AG04450 (cell line): ENCODE results near the gene MSX2. TPM values are rescaled to one million over a fixed set of nuclear protein-coding genes. Genes with fewer than 3 reads are reported as not detected.

ENCODE experiments used
- CTCF ChIA-PET: fragments of 300-600, 350-600 bp; formaldehyde crosslinking; extraction: SDS; loops from one replicate; lab custom pipeline; 2022; ENCODE audit warnings: antibody characterized with exemption, inconsistent platforms; lab: Charles Lee
- POLR2A ChIA-PET: fragments of 350-600 bp; formaldehyde crosslinking; extraction: SDS; loops from one replicate; lab custom pipeline; 2021; ENCODE audit warnings: antibody characterized with exemption, inconsistent platforms; lab: Yijun Ruan, JAX
- DNase-seq: peaks from one replicate; pipeline ENCODE4 v3.0.0-alpha.2; 2011; ENCODE audit warnings: low read depth, low spot score
- H3K27ac ChIP-seq: one replicate; pipeline ENCODE4 v1.5.1; 2012; ENCODE audit warnings: low read depth, low read length, control low read depth
- H3K27me3 ChIP-seq: one replicate; pipeline ENCODE4 v1.6.0; 2012; ENCODE audit warnings: low read length; ENCODE audit not compliant: control insufficient read depth, insufficient read depth
- H3K4me3 ChIP-seq: 2 replicates; pipeline ENCODE4 v1.5.1; 2011; ENCODE audit warnings: mild to moderate bottlenecking, low read depth, low read length, control low read depth
- H3K9me3 ChIP-seq: 2 replicates; pipeline ENCODE4 v1.5.1; 2012; ENCODE audit warnings: low read length; ENCODE audit not compliant: control insufficient read depth, insufficient read depth
- CTCF ChIP-seq: IDR thresholded peaks from 2 replicates; pipeline ENCODE4 v1.5.1; 2011; ENCODE audit warnings: low read depth, low read length, control low read depth, inconsistent platforms
- polyA plus RNA-seq: library from polyadenylated mRNA; depleted of rRNA; stranded (reverse); fragments of >200 nt; gene quantifications from 2 replicates; pipeline ENCODE4 v1.2.3, GENCODE V29; 2011

The MSX2 gene
- polyA plus RNA-seq, 1 experiment, result 7.2 TPM

DNA sequence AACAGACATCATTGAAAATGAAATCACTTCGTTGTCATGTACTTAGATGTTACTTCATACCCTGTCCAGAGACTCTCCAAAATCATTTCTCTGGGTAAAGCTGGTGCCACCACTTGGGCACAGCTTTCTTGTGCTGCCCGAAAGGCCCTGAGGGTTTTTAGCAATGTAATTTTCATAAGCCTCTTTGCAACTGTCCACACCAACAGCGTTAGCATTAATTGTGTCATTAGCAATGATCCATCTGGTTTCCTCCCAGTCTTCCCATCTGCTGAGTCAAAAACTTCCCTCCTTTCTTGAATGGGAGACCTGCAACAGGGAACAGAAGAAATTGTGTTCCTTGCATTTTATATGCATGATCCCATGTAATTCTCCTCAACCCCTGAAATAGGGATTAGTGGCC is 8.6 kb upstream of the MSX2 start:
- DNase-seq, result no peak
- ChIA-PET CTCF (no interaction called here), POLR2A (no interaction called here)
- Histone ChIP-seq H3K9me3 (no peaks in the 10 kb centered on the region), H3K4me3 (no peak overlapping the region), H3K27ac (no peak overlapping the region), H3K27me3 (peaks cover 70% of the 10 kb centered on the region)
- no peak for TF ChIP-seq CTCF

- Histone ChIP-seq H3K4me3 (no peak overlapping the region), H3K27me3 (peaks cover 78% of the 10 kb centered on the region), H3K27ac (no peak overlapping the region), H3K9me3 (no peaks in the 10 kb centered on the region; the same call in 1 of the 2 replicates)
- ChIA-PET CTCF (no interaction called here), POLR2A (no interaction called here)
- no peak for DNase-seq
- TF ChIP-seq CTCF, result no peak
Observed at GRCh38 chr5:174717826-174718455, 6.4 kb upstream of the MSX2 start.

DNA sequence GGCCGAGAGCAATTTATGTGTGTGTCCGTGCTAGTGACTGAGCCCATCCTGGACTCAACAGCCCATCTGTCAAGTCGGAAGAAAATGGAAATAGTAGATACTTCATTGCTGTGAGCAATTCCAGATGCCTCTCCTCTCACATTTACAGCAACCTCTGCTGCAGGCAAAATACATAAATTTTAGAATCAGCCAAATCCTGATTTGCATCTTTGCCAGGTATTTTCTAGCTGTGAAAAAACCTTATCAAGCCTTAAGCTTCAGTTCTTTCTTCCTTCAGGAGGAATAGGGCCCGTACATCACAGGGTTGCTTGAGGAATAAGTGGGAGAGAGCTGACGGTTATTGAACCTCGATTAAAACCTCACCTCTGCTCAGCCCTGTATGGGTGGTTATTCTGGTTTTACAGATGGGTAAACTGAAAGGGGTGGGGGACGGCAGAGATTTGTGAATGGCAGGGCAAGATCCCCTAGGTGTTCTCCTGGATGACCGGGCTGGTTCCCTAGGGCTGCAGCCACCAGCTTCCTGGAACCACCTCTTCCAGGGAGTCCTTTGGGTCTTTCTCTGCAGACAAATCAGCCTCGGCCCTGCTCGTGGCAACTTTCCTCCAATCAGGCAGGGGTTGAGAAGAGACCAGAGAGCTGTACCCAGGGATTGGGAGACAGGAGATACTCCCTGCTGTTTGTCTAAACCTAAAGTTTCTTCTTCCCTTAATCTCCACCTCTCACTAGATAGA is 5.3 kb upstream of the MSX2 start:
- Histone ChIP-seq H3K9me3 (no peaks in the 10 kb centered on the region; the same call in 1 of the 2 replicates), H3K4me3 (no peak overlapping the region), H3K27me3 (peaks cover 82% of the 10 kb centered on the region), H3K27ac (no peak overlapping the region)
- ChIA-PET CTCF (interaction anchor here (3.0 kb wide), 1 partner anchor 299 kb away, joined by 16 read pairs; no protein-coding TSS in a partner anchor), POLR2A (no interaction called here)
- no peak for DNase-seq
- no peak for TF ChIP-seq CTCF

DNA sequence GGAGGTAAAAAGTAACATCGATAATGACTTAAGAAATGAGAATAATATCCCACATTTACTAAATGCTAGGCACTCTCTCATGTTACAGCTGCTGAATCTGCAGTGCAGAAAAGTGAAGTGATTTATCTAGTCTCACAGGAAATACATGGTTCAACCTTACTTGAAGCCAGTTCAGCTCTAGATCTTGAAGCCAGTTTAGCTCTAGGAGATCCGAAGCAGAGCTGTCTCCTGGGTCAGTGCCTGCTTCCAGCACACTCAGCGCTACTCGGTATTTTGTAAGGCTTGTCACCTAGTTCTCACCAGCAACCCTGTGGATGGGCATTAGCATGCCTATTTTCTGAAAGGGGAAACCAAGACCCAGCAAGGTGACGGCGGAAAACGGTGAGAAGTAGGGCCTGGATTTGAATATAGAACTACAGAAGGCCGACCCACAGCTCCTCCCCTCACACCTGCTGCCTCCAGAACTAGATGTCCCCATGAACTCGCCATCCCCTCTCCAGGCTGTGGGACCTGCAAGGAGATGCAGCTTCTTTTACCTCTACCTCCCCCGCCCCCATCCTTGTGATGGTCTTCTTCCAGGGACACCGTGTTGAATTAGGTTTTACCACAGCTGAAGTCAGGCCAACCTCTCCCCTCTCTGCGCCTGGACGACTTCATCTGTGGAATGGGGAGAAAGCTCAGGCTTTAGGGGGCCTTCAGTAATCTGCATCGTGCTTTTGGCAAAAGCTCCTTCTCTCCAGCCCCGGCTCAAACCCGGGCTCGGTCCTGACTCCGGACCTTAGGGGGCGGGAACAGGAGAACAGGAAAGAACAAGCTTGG is 4.4 kb upstream of the MSX2 start:
- CTCF ChIA-PET, result interaction anchor here (3.0 kb wide), 1 partner anchor 300 kb away, joined by 16 read pairs; no protein-coding TSS in a partner anchor
- peaks cover 76% of the 10 kb centered on the region for H3K27me3 ChIP-seq
- no peak for TF ChIP-seq CTCF

More for the DNA sequence above, 4.4 kb upstream of the MSX2 start:
- POLR2A ChIA-PET, result interaction anchor here (0.5 kb wide), 1 partner anchor 31 kb away, joined by 3 read pairs; no protein-coding TSS in a partner anchor
- Histone ChIP-seq H3K9me3 (no peaks in the 10 kb centered on the region; the same call in 1 of the 2 replicates), H3K27ac (no peak overlapping the region), H3K4me3 (no peak overlapping the region)
- no peak for DNase-seq
